Muscle of leg (tissue), 11 donors: ENCODE data around the gene ADAMTS4. TPM values are rescaled to one million over a fixed set of nuclear protein-coding genes. Genes with fewer than 3 reads are reported as not detected.

Experiments used
- DNase-seq: peaks from one replicate; pipeline ENCODE4 v3.0.0; 2013
- H3K27ac ChIP-seq: one replicate; pipeline ENCODE4 v1.5.1; 2013; ENCODE audit warnings: mild to moderate bottlenecking, low read length, control low read depth
- H3K27me3 ChIP-seq: one replicate; pipeline ENCODE4 v1.6.1; 2013; ENCODE audit warnings: low read length; ENCODE audit not compliant: control insufficient read depth, insufficient read depth
- H3K36me3 ChIP-seq: one replicate; pipeline ENCODE4 v1.6.1; 2013; ENCODE audit warnings: low read length; ENCODE audit not compliant: control insufficient read depth, insufficient read depth
- H3K4me1 ChIP-seq: one replicate; pipeline ENCODE4 v1.6.1; 2013; ENCODE audit warnings: low read length; ENCODE audit not compliant: control insufficient read depth, insufficient read depth
- H3K4me3 ChIP-seq: one replicate; pipeline ENCODE4 v1.5.1; 2013; ENCODE audit warnings: low read length, control low read depth
- H3K9me3 ChIP-seq: replicated peaks from 2 replicates; pipeline ENCODE4 v1.6.1; 2013; ENCODE audit warnings: low read depth, low read length; ENCODE audit not compliant: control insufficient read depth
- WGBS: methylation state at CpG from one replicate; pipeline ENCODE4 v1.1.5; 2013; ENCODE audit warnings: missing lambda C conversion rate; ENCODE audit not compliant: insufficient coverage; 5-methylcytosine and 5-hydroxymethylcytosine counted together
- polyA plus RNA-seq, 8 donors: library from polyadenylated mRNA; unstranded; fragments of 120-200 nt; gene quantifications; one replicate each; pipeline versions ENCODE4 v1.2.1 to v1.2.3, GENCODE V29; 2013; ENCODE audit warnings: inconsistent platforms in 1 of 8, low replicate concordance in 1 of 8; ENCODE audit not compliant: insufficient read length in 8 of 8, insufficient read depth in 1 of 8
- total RNA-seq: library from RNA; stranded (reverse); fragments of 120-200 nt; gene quantifications from one replicate; pipeline ENCODE4 v1.2.4, GENCODE V29; 2013

ADAMTS4 gene
- total and polyA plus RNA-seq, 9 donors: 7.8 to 14.1 (median 9.6) TPM

DNA sequence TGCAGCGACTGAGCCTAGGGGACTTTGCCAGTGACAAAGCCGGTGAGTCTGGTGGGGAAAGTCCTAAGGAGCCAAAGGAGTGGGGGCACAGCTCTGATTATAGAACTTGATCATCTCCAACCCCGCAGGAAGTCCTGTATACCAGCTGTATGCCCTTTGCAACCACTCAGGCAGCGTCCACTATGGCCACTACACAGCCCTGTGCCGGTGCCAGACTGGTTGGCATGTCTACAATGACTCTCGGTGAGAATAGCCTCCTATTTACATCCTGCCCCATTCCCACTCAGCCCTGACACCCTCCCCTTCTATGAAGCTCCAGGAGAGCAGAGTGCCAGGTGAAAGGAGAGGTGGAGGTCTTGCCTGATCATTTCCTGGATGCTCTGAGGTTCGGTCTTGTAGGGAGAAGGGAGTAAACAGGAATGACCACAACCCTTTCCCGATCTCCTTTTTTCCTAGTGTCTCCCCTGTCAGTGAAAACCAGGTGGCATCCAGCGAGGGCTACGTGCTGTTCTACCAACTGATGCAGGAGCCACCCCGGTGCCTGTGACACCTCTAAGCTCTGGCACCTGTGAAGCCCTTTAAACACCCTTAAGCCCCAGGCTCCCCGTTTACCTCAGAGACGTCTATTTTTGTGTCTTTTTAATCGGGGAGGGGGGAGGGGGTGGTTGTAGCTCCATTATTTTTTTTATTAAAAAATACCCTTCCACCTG is 33.8 kb downstream of the ADAMTS4 start:
- 84% methylated on average over 7 of the region's 14 CpGs for WGBS
- Histone ChIP-seq H3K36me3 (peaks cover 58% of the 10 kb centered on the region), H3K9me3 (no peaks in the 10 kb centered on the region), H3K27me3 (no peaks in the 10 kb centered on the region), H3K4me3 (peak overlapping the region; percentile 78), H3K27ac (peak overlapping the region; percentile 92), H3K4me1 (peaks cover 34% of the 10 kb centered on the region)
- no peak for DNase-seq

DNA sequence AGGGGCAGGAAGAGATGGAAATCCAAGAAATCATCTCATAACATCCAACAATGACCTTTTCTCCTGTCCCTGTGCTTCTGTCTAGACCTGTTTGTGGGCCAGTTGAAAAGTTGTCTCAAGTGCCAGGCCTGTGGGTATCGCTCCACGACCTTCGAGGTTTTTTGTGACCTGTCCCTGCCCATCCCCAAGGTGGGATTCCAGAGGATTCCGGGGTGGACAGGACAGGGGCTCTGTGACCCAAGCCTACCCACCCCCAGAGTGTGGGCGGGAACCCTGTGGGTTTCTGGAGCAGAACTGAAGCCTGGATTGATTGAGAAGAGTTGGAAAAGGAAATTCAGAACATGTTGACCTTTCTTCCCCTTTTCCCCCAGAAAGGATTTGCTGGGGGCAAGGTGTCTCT is 35.1 kb downstream of the ADAMTS4 start:
- H3K27ac ChIP-seq: no peak overlapping the region
- H3K4me1 ChIP-seq: peaks cover 40% of the 10 kb centered on the region
- H3K36me3 ChIP-seq: peaks cover 51% of the 10 kb centered on the region
- no peaks in the 10 kb centered on the region for H3K27me3 ChIP-seq
- no peak for DNase-seq
- H3K9me3 ChIP-seq: no peaks in the 10 kb centered on the region
- 86% methylated on average over 3 of the region's 5 CpGs for WGBS
- no peak overlapping the region for H3K4me3 ChIP-seq

DNA sequence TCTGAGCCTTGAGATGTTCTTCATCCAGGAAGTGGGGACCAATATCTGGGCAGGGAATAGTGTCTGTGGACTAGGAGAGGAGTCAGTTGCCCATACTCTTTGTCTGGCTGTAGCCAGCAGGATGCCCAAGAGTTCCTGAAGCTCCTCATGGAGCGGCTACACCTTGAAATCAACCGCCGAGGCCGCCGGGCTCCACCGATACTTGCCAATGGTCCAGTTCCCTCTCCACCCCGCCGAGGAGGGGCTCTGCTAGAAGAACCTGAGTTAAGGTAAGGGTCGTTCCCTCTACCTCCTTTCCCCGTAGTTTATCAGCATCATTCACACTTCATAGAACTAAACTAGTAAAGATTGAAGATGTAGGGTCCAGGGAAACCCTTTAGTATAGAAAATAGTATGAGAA is 36.0 kb downstream of the ADAMTS4 start:
- Histone ChIP-seq H3K4me1 (peaks cover 44% of the 10 kb centered on the region), H3K27ac (no peak overlapping the region), H3K9me3 (no peaks in the 10 kb centered on the region), H3K36me3 (peaks cover 55% of the 10 kb centered on the region), H3K4me3 (no peak overlapping the region), H3K27me3 (no peaks in the 10 kb centered on the region)
- DNase-seq: no peak
- WGBS: 100% methylated on average over 1 of the region's 10 CpGs

DNA sequence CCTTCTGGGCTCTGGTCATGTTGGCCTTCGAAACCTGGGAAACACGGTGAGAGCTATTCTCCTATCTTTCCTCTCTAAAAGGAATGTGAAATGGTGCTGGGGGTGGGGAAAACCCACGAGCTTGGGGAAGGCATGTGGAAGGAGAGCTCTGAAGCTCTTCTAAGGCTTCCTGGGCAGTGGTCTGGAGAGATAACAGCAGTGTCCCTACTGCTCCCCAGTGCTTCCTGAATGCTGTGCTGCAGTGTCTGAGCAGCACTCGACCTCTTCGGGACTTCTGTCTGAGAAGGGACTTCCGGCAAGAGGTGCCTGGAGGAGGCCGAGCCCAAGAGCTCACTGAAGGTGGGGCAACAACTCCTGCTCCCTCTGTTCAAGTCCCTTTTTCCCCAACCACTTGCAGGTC is 36.8 kb downstream of the ADAMTS4 start:
- Histone ChIP-seq H3K4me1 (peaks cover 39% of the 10 kb centered on the region), H3K27ac (no peak overlapping the region), H3K27me3 (no peaks in the 10 kb centered on the region), H3K9me3 (no peaks in the 10 kb centered on the region), H3K36me3 (peaks cover 61% of the 10 kb centered on the region), H3K4me3 (no peak overlapping the region)
- no peak for DNase-seq
- WGBS: 85% methylated on average over 4 of the region's 7 CpGs

DNA sequence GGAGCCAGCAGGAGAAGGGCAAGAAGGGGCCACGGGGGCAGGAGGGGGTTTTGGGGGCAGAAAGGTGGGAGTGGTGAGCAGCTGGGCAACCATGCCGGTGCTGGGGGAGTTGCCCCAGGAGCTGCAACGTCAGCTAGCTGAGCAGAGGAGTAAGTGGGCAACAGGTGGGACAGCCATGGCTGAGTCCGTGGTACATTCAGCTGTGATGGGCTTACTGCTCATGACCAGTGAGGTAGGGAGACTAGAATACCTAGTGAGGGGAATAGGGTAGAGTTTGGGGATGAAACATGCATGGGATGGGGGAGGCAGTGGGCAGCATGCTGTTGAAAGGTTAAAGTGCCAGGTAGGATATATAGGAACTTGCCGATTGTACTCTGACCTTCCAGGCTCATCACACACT is 37.2 kb downstream of the ADAMTS4 start:
- no peaks in the 10 kb centered on the region for H3K9me3 ChIP-seq
- H3K36me3 ChIP-seq: peaks cover 65% of the 10 kb centered on the region
- DNase-seq: no peak
- H3K27ac ChIP-seq: no peak overlapping the region
- H3K27me3 ChIP-seq: no peaks in the 10 kb centered on the region
- no peak overlapping the region for H3K4me3 ChIP-seq
- H3K4me1 ChIP-seq: peaks cover 35% of the 10 kb centered on the region
- WGBS: 79% methylated on average over 4 of the region's 5 CpGs

DNA sequence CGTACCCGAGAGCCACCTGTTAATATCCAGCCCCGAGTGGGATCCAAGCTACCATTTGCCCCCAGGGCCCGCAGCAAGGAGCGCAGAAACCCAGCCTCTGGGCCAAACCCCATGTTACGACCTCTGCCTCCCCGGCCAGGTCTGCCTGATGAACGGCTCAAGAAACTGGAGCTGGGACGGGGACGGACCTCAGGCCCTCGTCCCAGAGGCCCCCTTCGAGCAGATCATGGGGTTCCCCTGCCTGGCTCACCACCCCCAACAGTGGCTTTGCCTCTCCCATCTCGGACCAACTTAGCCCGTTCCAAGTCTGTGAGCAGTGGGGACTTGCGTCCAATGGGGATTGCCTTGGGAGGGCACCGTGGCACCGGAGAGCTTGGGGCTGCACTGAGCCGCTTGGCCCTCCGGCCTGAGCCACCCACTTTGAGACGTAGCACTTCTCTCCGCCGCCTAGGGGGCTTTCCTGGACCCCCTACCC is 38.1 kb downstream of the ADAMTS4 start:
- Histone ChIP-seq H3K4me1 (peaks cover 33% of the 10 kb centered on the region), H3K4me3 (no peak overlapping the region), H3K27ac (no peak overlapping the region), H3K27me3 (no peaks in the 10 kb centered on the region), H3K36me3 (peaks cover 66% of the 10 kb centered on the region), H3K9me3 (no peaks in the 10 kb centered on the region)
- WGBS: 93% methylated on average over 22 of the region's 22 CpGs
- DNase-seq: no peak

DNA sequence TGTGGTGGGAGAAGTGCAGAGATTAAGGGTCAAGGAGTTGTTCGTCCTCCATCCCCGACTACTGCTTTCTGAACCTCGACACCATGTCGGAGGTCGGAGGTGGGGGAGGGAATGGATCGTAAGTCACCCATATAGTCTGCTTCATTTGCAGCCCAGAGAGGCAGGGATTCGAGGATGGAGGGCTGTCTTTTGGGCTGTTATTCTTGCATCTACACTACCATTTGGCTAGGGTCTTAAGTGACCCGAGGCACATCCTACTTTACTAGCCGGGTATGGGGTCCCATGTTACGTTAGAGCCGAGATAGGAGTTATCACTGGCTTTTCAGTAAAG is 39.0 kb downstream of the ADAMTS4 start:
- peaks cover 24% of the 10 kb centered on the region for H3K4me1 ChIP-seq
- no peaks in the 10 kb centered on the region for H3K27me3 ChIP-seq
- no peaks in the 10 kb centered on the region for H3K9me3 ChIP-seq
- DNase-seq: no peak
- H3K27ac ChIP-seq: peak overlapping the region; percentile 87
- peaks cover 64% of the 10 kb centered on the region for H3K36me3 ChIP-seq
- peak overlapping the region; percentile 84 for H3K4me3 ChIP-seq
- WGBS: no CpG with 5 or more reads among the region's 11 CpGs

DNA sequence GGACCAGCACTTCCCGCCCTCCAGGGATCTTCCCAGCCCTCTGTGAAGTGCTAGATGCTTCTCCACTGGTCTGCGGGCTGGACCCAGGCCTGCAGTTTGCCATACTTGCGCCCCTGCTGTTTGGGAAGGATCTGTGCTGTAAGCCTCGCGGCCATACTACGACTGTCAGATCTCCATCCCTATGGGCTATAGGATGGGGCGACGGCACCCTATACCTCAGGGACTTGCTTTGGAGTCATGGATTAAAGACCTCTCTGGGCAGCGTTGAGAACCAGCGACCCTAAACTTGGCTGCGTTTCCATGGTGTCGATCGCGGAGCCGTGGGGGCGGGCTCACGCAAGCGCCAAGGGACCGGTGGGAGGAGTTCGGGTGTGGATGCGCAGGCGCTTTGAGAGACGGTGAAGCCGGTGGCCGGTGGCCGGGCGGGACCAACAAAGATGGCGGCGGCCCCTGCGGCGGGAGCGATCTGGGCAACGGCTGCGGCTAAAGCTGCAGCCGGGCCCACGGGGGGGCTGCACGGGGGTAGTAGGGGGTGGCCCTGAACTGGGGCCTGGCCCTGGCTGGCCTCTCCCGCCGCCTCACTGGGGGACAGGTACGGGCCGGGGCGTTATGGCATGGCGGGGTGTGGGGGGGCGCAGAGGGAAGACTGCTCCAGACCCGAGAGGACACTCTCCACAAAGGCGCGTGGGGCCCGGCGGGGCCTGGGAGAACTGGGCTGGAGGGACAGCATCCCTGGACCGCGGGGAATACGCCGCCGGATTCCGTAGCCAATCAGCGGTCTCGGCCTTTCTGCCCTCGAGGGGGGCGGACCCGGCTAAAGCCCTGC is 39.6 kb downstream of the ADAMTS4 start, which contains the start of gene USP21:
Gene USP21 (plus strand): TSS at position 414 of the 826 bp plus-strand sequence. CDS start 1,141 bp downstream, outside the sequence.
- Histone ChIP-seq H3K27ac (peak within 1 kb of the TSS; percentile 87), H3K36me3 (peaks cover 58% of the 10 kb centered on the region), H3K4me3 (peak within 1 kb of the TSS; percentile 84), H3K4me1 (peaks cover 25% of the 10 kb centered on the region), H3K27me3 (no peaks in the 10 kb centered on the region), H3K9me3 (no peaks in the 10 kb centered on the region)
- DNase-seq: peak; percentile 97
- WGBS: 0% methylated on average over 47 of the region's 60 CpGs

DNA sequence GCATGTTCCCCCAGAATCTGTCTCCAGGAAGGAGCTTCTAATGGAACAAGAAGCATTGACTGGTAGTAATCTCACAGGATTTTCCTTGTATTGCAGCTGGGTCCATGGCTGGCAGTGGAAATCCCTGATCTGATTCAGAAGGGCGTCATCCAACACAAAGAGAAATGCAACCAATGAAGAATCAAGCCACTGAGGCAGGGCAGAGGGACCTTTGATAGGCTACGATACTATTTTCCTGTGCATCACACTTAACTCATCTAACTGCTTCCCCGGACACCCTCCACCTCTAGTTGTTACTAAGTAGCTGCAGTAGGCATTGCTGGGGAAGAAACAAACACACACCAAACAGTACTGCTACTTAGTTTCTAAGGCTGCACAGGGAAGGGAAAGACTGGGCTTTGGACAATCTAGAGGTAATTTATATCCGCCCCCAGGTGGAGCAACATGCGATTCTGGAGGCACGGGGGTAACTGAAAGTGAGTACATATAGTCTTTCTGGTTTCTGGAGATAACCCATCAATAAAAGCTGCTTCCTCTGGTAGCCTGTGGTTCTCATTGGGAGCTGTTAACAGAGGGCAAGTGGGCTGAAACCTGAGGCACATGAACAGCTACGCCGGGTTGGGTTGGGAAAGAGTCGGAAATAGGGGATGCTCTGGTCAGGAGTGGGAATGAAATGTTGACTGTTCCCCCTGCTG is 40.4 kb downstream of the ADAMTS4 start:
- peaks cover 25% of the 10 kb centered on the region for H3K4me1 ChIP-seq
- DNase-seq: no peak
- no peaks in the 10 kb centered on the region for H3K27me3 ChIP-seq
- peak overlapping the region; percentile 87 for H3K27ac ChIP-seq
- H3K9me3 ChIP-seq: no peaks in the 10 kb centered on the region
- H3K36me3 ChIP-seq: peaks cover 52% of the 10 kb centered on the region
- H3K4me3 ChIP-seq: no peak overlapping the region
- 61% methylated on average over 5 of the region's 9 CpGs for WGBS

DNA sequence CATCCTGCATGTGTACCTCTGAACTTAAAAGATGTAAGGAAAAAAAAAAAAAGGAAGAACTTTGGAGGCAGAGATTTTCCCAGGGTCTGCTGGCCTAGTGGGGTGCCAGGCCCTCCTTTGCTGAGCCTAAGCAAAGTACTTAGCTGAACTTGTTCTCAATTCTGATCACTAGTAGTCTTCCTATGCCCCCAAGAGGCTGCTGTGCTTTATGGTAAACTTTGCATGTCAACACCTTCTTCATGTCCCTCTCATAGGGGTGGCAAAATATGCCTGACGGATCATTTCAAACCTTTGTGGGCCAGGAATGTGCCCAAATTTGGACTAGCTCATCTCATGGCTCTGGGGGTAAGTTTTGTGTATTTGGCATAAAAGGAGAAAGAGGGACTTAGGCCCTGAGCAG is 41.0 kb downstream of the ADAMTS4 start:
- peaks cover 28% of the 10 kb centered on the region for H3K4me1 ChIP-seq
- H3K27ac ChIP-seq: no peak overlapping the region
- no peaks in the 10 kb centered on the region for H3K27me3 ChIP-seq
- no peak overlapping the region for H3K4me3 ChIP-seq
- H3K36me3 ChIP-seq: peaks cover 48% of the 10 kb centered on the region
- no CpG with 5 or more reads among the region's 1 CpG for WGBS
- DNase-seq: no peak
- no peaks in the 10 kb centered on the region for H3K9me3 ChIP-seq
